K562 (cell line): Measurements from ENCODE around the gene MEGF11. TPM values are rescaled to one million over a fixed set of nuclear protein-coding genes. Genes with fewer than 3 reads are reported as not detected.

Experiments used
- ATAC-seq: fragments of 200-7000 bp; cut with Tn5 transposase; 3 replicates; pipeline ENCODE4 v1.9.1; 2020; ENCODE audit warnings: moderate library complexity
- BruUV-seq: library from RNA; stranded (reverse); fragments of 400-500 nt; replicated peaks from 2 replicates; lab custom pipeline; 2021; lab: Mats Ljungman, UMichigan
- CTCF ChIA-PET: fragments of 300-600 bp; formaldehyde crosslinking; extraction: SDS; loops from one replicate; lab custom pipeline; 2021; ENCODE audit warnings: low intra/inter-chr PET ratio; lab: Yijun Ruan, JAX
- POLR2A ChIA-PET: fragments of 300-600, 350-650 bp; sonication (Branson Sonifier 250); formaldehyde crosslinking; extraction: SDS; loops from one replicate; lab custom pipeline; 2021; ENCODE audit warnings: antibody characterized with exemption, inconsistent platforms; lab: Yijun Ruan, JAX
- DNase-seq, 4 experiments: peaks; one replicate each; pipeline versions ENCODE4 v3.0.0 to v3.0.0-alpha.2; 2011 to 2018; ENCODE audit warnings: low spot score in 3 of 4, mixed read lengths in 3 of 4; ENCODE audit errors: extremely low read depth in 1 of 4
- FAIRE-seq: peaks from 2 replicates; lab custom pipeline; 2011; peaks lifted over from hg19 to GRCh38; lab: Jason Lieb, UNC
- H2AFZ ChIP-seq: 2 replicates; pipeline ENCODE4 v1.6.0; 2011; ENCODE audit warnings: low read depth, low read length, control low read depth, inconsistent platforms
- H3K27ac ChIP-seq: fragments of 200-600 bp; 3 replicates; pipeline ENCODE4 v1.8.0; 2011; ENCODE audit warnings: low read depth, mild to moderate bottlenecking, control low read depth, inconsistent platforms, low read length, moderate library complexity, mixed read lengths; ENCODE audit errors: extremely low read depth
- H3K27me3 ChIP-seq, 2 experiments: fragments of 300-600 bp in 1 of 2; 2 replicates in 1 of 2; 3 replicates in 1 of 2; pipeline versions ENCODE4 v1.6.0 to v1.8.0; 2011; ENCODE audit warnings: inconsistent platforms in 2 of 2, low read length in 2 of 2, mild to moderate bottlenecking in 1 of 2, mixed read lengths in 1 of 2, moderate library complexity in 1 of 2; ENCODE audit not compliant: control insufficient read depth in 2 of 2, insufficient read depth in 2 of 2
- H3K36me3 ChIP-seq: fragments of 300-600 bp; 3 replicates; pipeline ENCODE4 v1.8.0; 2011; ENCODE audit warnings: mild to moderate bottlenecking, low read length, inconsistent platforms; ENCODE audit not compliant: control insufficient read depth, insufficient read depth
- H3K4me1 ChIP-seq, 2 experiments: fragments of 200-600 bp in 1 of 2; replicated peaks in 1 of 2; 2 replicates in 1 of 2; 3 replicates in 1 of 2; pipeline versions ENCODE4 v1.5.1 to v1.8.0; 2011; ENCODE audit warnings: inconsistent platforms in 2 of 2, low read length in 2 of 2, mild to moderate bottlenecking in 1 of 2, mixed read lengths in 1 of 2, moderate library complexity in 1 of 2; ENCODE audit not compliant: control insufficient read depth in 2 of 2, insufficient read depth in 2 of 2
- H3K4me2 ChIP-seq: 2 replicates; pipeline ENCODE4 v1.6.1; 2011; ENCODE audit warnings: low read length, control low read depth, inconsistent platforms, mixed read lengths; ENCODE audit not compliant: insufficient read depth
- H3K4me3 ChIP-seq: fragments of 200-600 bp; sonication (generic), shearing (Covaris generic); 2 replicates; pipeline ENCODE4 v1.5.1; 2016; ENCODE audit warnings: control low read depth, inconsistent platforms
- H3K79me2 ChIP-seq: fragments of 200-600 bp; 3 replicates; pipeline ENCODE4 v1.8.0; 2011; ENCODE audit warnings: low read length, inconsistent platforms; ENCODE audit not compliant: control insufficient read depth, insufficient read depth
- H3K9ac ChIP-seq, 2 experiments: 2 replicates each; pipeline versions ENCODE4 v1.6.0 to v1.6.1; 2011; ENCODE audit warnings: low read depth in 2 of 2, low read length in 2 of 2, control low read depth in 1 of 2, inconsistent platforms in 1 of 2, mild to moderate bottlenecking in 1 of 2, mixed read lengths in 1 of 2; ENCODE audit not compliant: insufficient read depth in 1 of 2
- H3K9me1 ChIP-seq: one replicate; pipeline ENCODE4 v1.6.0; 2011; ENCODE audit warnings: inconsistent platforms, mild to moderate bottlenecking, low read length, moderate library complexity; ENCODE audit not compliant: control insufficient read depth, insufficient read depth
- H3K9me3 ChIP-seq: replicated peaks from 2 replicates; pipeline ENCODE4 v1.5.1; 2011; ENCODE audit warnings: low read depth, low read length, inconsistent platforms; ENCODE audit not compliant: control insufficient read depth, insufficient read depth
- H4K20me1 ChIP-seq: replicated peaks from 2 replicates; pipeline ENCODE4 v1.6.1; 2011; ENCODE audit warnings: low read length, inconsistent platforms, mixed read lengths; ENCODE audit not compliant: control insufficient read depth, insufficient read depth
- BDP1 ChIP-seq: IDR thresholded peaks from 3 replicates; pipeline ENCODE4 v1.6.1; 2011; ENCODE audit not compliant: insufficient read length, insufficient read depth
- NFE2L1 ChIP-seq: fragments of 450-650 bp; IDR thresholded peaks from 2 replicates; pipeline ENCODE4 v1.6.1; 2016; ENCODE audit warnings: missing genetic modification characterization, low read depth, mild to moderate bottlenecking, missing compliant biosample characterization, moderate library complexity, borderline replicate concordance
- POLR2B ChIP-seq: fragments of 450-650 bp; IDR thresholded peaks from 2 replicates; pipeline ENCODE4 v1.6.1; 2018; ENCODE audit warnings: low read depth; ENCODE audit not compliant: partially characterized antibody
- SMARCA4 ChIP-seq: fragments of 450-650 bp; IDR thresholded peaks from 2 replicates; pipeline ENCODE4 v1.6.1; 2016
- ZFX ChIP-seq: sonication (generic); formaldehyde crosslinking; IDR thresholded peaks from 2 replicates; pipeline ENCODE4 v1.8.0; 2022; ENCODE audit warnings: mild to moderate bottlenecking, missing genetic modification reagents, moderate library complexity
- ZNF133 ChIP-seq: fragments of 250-450 bp; sonication (Bioruptor Pico); IDR thresholded peaks from 2 replicates; pipeline ENCODE4 v1.4.0; 2020; ENCODE audit warnings: mild to moderate bottlenecking
- ZNF354B ChIP-seq: fragments of 250-450 bp; sonication (Bioruptor Pico); IDR thresholded peaks from 2 replicates; pipeline ENCODE4 v1.4.0; 2020
- ZNF57 ChIP-seq: fragments of 450-650 bp; formaldehyde crosslinking; IDR thresholded peaks from 2 replicates; pipeline ENCODE4 v1.4.0; 2020; ENCODE audit warnings: mild to moderate bottlenecking, moderate library complexity
- WGBS: fragments of 100-300 bp; shearing (Covaris generic); methylation state at CpG from one replicate; pipeline ENCODE4 v1.1.6; 2016; ENCODE audit warnings: low coverage, mixed read lengths; ENCODE audit not compliant: insufficient coverage; ENCODE audit errors: missing lambda C conversion rate; 5-methylcytosine and 5-hydroxymethylcytosine counted together
- in situ Hi-C: fragments of 300-500 bp; cut with MboI; formaldehyde crosslinking; loops from 4 replicates; pipeline ENCODE4 v1.15.0; 2018; ENCODE audit warnings: inconsistent platforms, mixed read lengths
- intact Hi-C: fragments of 100-400 bp; cut with micrococcal nuclease; formaldehyde crosslinking; loops from 2 replicates; pipeline ENCODE4 v1.14.2; 2022
- polyA plus RNA-seq, 8 experiments: library from polyadenylated mRNA; depleted of rRNA in 4 of 8; stranded (reverse) in 5 of 8; unstranded in 3 of 8; fragments of >200 nt; fragmentation: Nextera tagmentation in 2 of 8; fragmentation: Illumina TruSeq in 1 of 8; extraction: Ambion mirVana in 2 of 8; extraction: Trizol in 1 of 8; gene quantifications; 2 replicates each; pipeline versions ENCODE4 v1.2.1 to v1.2.3, GENCODE V29; 2011 to 2014; ENCODE audit warnings: inconsistent platforms in 1 of 8, missing spikeins in 1 of 8
- total RNA-seq, 7 experiments: library from RNA; depleted of rRNA in 6 of 7; stranded (reverse); fragments of >200 nt in 6 of 7; fragmentation: Illumina TruSeq in 2 of 7; extraction: Trizol in 2 of 7; gene quantifications; 2 replicates each; pipeline versions ENCODE4 v1.2.1 to v1.2.3, GENCODE V29; 2011 to 2021; ENCODE audit warnings: low replicate concordance in 1 of 7
- TF ChIP-seq, protein P1 (sequence below): fragments of 450-650 bp; formaldehyde crosslinking; IDR thresholded peaks from 2 replicates; pipeline ENCODE4 v1.4.0; 2022; ENCODE audit warnings: mild to moderate bottlenecking, moderate library complexity
- TF ChIP-seq, protein P2 (sequence below), 2 experiments: fragments of 450-650 bp in 1 of 2; sonication (generic) in 1 of 2; formaldehyde crosslinking in 1 of 2; IDR thresholded peaks in 1 of 2; conservative IDR thresholded peaks in 1 of 2; 2 replicates each; pipeline versions ENCODE4 v1.6.1 to v1.8.1; 2016 to 2023; ENCODE audit warnings: mild to moderate bottlenecking in 2 of 2, moderate library complexity in 2 of 2, inconsistent platforms in 1 of 2, missing genetic modification reagents in 1 of 2
- TF ChIP-seq, protein P3 (sequence below): fragments of 450-650 bp; IDR thresholded peaks from 2 replicates; pipeline ENCODE4 v1.6.1; 2017; ENCODE audit warnings: antibody characterized with exemption, mild to moderate bottlenecking

MEGF11 gene
- total and polyA plus RNA-seq, 9 of the 15 experiments (the other 6 are each of a cell fraction or from before 2014, with no cell fraction given) = 0.06 to 0.23 (median 0.20) TPM; not detected in 6

DNA sequence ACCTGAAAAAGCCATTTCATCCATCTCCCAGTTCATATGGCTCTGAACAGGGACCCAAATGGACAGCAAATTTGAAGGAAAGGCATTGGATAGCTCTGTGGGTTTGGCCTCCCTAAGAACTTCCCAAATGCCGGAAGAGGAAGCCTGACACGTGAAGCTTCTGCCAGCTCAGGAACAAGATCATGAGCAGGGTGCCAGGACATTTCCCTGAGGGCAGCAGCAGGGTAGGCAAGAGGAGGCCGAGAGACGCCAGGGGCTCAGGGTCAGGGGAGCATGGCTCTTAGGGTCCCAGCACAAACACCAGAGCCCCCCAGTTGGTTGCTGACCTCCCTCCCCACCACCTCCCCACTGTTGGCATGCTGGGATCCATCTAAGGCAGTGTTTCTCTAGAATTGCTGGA, 187.5 kb downstream of the MEGF11 start:
- H3K4me1 ChIP-seq = no peaks in the 10 kb centered on the region
- H3K4me3 ChIP-seq = no peak overlapping the region
- no peaks in the 10 kb centered on the region for H3K79me2 ChIP-seq
- no TSS peak for BruUV-seq
- in situ Hi-C loops (no loop called here), intact Hi-C loops (no loop called here)
- H4K20me1 ChIP-seq = 0 out of 2 replicates have a peak, but pooled peaks cover 2% of the 10 kb centered on the region
- H3K4me2 ChIP-seq = no peak overlapping the region
- H3K9me3 ChIP-seq = no peaks in the 10 kb centered on the region
- CTCF ChIA-PET = no interaction called here
- TF ChIP-seq POLR2B (no peak), ZNF133 (CRISPR knock-in tag) (no peak), ZNF57 (CRISPR knock-in tag) (no peak), BDP1 (no peak), ZFX (CRISPR knock-in tag) (no peak)
- TF ChIP-seq, protein P1, sequence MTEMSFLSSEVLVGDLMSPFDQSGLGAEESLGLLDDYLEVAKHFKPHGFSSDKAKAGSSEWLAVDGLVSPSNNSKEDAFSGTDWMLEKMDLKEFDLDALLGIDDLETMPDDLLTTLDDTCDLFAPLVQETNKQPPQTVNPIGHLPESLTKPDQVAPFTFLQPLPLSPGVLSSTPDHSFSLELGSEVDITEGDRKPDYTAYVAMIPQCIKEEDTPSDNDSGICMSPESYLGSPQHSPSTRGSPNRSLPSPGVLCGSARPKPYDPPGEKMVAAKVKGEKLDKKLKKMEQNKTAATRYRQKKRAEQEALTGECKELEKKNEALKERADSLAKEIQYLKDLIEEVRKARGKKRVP = no peak
- H3K36me3 ChIP-seq = no peaks in the 10 kb centered on the region
- ATAC-seq (no peak), DNase-seq (no peak), FAIRE-seq (no peak)
- no peak overlapping the region for H3K27ac ChIP-seq
- peaks cover 1 to 18% of the 10 kb centered on the region in 2 experiments; a peak in 2 of 5 replicates for H3K27me3 ChIP-seq
- H3K9me1 ChIP-seq = no peaks in the 10 kb centered on the region
- no peak overlapping the region for H3K9ac ChIP-seq
- 3% methylated on average over 4 of the region's 4 CpGs for WGBS
- POLR2A ChIA-PET = no interaction called here
- no peak overlapping the region for H2AFZ ChIP-seq

DNA sequence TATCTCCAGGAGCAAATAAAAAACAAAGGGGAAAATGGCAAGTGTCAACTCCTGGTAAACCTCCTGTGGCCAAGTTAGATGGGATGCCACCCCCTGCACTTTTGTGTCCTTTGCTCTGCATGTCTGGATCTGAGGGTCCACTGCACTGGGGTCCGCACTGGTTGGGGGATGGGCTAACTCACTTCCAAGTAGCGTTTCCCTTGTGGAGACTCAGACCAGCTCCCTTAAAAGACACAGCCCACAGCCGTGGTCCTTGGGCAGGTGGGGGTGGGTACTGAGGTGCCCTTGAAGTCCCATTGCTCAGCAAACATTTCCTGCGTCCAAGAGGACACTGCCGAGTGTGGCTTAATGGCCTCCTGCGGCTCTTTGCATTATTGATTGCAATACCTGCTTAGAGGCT, 188.2 kb downstream of the MEGF11 start:
- no peak overlapping the region for H3K27ac ChIP-seq
- no peaks in the 10 kb centered on the region for H3K36me3 ChIP-seq
- no peak overlapping the region for H3K4me2 ChIP-seq
- no TSS peak for BruUV-seq
- H2AFZ ChIP-seq = no peak overlapping the region
- no peak for ATAC-seq
- no peak overlapping the region for H3K4me3 ChIP-seq
- peaks cover 0 to 17% of the 10 kb centered on the region in 2 experiments; a peak in 3 of 5 replicates for H3K27me3 ChIP-seq
- WGBS = 2% methylated on average over 5 of the region's 6 CpGs
- FAIRE-seq = no peak
- H3K4me1 ChIP-seq = no peaks in the 10 kb centered on the region
- no peak for DNase-seq
- 0 out of 2 replicates have a peak, but pooled peaks cover 2% of the 10 kb centered on the region for H4K20me1 ChIP-seq
- no peaks in the 10 kb centered on the region for H3K79me2 ChIP-seq
- intact Hi-C loops (no loop called here), in situ Hi-C loops (no loop called here)
- H3K9ac ChIP-seq = no peak overlapping the region
- CTCF ChIA-PET = no interaction called here
- H3K9me3 ChIP-seq = no peaks in the 10 kb centered on the region
- POLR2A ChIA-PET = interaction anchor here (0.6 kb wide), 1 partner anchor 79 kb away, joined by 3 read pairs; no protein-coding TSS in a partner anchor
- H3K9me1 ChIP-seq = no peaks in the 10 kb centered on the region
- TF ChIP-seq NFE2L1 (tag) (no peak), SMARCA4 (no peak), ZNF354B (CRISPR knock-in tag) (no peak)
- TF ChIP-seq, protein P2, sequence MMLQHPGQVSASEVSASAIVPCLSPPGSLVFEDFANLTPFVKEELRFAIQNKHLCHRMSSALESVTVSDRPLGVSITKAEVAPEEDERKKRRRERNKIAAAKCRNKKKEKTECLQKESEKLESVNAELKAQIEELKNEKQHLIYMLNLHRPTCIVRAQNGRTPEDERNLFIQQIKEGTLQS (IDR thresholded peaks at IDR 0.05) = no peak
- TF ChIP-seq, protein P2 (CRISPR knock-in tag; conservative IDR thresholded peaks at IDR 0.05) = no peak
- TF ChIP-seq, protein P3, sequence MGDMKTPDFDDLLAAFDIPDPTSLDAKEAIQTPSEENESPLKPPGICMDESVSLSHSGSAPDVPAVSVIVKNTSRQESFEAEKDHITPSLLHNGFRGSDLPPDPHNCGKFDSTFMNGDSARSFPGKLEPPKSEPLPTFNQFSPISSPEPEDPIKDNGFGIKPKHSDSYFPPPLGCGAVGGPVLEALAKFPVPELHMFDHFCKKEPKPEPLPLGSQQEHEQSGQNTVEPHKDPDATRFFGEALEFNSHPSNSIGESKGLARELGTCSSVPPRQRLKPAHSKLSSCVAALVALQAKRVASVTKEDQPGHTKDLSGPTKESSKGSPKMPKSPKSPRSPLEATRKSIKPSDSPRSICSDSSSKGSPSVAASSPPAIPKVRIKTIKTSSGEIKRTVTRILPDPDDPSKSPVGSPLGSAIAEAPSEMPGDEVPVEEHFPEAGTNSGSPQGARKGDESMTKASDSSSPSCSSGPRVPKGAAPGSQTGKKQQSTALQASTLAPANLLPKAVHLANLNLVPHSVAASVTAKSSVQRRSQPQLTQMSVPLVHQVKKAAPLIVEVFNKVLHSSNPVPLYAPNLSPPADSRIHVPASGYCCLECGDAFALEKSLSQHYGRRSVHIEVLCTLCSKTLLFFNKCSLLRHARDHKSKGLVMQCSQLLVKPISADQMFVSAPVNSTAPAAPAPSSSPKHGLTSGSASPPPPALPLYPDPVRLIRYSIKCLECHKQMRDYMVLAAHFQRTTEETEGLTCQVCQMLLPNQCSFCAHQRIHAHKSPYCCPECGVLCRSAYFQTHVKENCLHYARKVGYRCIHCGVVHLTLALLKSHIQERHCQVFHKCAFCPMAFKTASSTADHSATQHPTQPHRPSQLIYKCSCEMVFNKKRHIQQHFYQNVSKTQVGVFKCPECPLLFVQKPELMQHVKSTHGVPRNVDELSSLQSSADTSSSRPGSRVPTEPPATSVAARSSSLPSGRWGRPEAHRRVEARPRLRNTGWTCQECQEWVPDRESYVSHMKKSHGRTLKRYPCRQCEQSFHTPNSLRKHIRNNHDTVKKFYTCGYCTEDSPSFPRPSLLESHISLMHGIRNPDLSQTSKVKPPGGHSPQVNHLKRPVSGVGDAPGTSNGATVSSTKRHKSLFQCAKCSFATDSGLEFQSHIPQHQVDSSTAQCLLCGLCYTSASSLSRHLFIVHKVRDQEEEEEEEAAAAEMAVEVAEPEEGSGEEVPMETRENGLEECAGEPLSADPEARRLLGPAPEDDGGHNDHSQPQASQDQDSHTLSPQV = no peak
